GM19468 (cell line): ENCODE results near the gene ALDH3B1.

Source experiments
- ATAC-seq: cut with Tn5 transposase; IDR thresholded peaks from one replicate; pipeline ENCODE4 v1.9.1; 2021; ENCODE audit warnings: mild to moderate bottlenecking, moderate library complexity, moderate number of reproducible peaks; ENCODE audit not compliant: unreplicated experiment; ENCODE audit errors: extremely low read depth

The ALDH3B1 gene

DNA sequence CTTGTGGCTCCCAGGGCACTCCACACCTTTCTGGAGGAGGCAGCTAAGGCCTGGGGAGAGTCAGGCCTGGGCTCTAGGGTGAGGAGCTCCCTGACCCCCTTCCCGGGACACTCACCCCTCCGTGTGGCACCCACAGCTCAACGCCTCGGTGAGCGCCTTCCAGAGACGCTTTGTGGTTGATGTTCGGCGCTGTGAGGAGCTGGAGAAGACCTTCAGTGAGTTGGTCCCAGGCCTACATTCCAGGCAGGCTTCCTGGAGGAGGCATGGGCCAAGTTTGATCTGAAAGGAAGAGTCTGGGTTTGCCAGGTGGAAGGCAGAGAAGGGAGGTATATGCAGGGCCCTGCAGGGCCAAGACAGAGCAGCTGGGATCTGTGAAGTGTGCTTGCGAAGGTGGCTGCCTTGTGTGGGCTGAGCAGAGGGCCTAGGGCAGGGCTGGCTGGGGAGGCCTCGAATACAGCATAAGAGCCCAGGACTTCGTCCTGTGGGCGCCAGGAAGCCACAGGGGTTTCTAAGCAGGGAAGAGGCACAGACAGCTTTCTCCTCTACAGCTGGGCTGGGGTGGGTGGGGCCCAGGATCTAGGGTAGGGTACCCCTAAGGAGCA is 31.6 kb downstream of the ALDH3B1 start:
- no peak for ATAC-seq

DNA sequence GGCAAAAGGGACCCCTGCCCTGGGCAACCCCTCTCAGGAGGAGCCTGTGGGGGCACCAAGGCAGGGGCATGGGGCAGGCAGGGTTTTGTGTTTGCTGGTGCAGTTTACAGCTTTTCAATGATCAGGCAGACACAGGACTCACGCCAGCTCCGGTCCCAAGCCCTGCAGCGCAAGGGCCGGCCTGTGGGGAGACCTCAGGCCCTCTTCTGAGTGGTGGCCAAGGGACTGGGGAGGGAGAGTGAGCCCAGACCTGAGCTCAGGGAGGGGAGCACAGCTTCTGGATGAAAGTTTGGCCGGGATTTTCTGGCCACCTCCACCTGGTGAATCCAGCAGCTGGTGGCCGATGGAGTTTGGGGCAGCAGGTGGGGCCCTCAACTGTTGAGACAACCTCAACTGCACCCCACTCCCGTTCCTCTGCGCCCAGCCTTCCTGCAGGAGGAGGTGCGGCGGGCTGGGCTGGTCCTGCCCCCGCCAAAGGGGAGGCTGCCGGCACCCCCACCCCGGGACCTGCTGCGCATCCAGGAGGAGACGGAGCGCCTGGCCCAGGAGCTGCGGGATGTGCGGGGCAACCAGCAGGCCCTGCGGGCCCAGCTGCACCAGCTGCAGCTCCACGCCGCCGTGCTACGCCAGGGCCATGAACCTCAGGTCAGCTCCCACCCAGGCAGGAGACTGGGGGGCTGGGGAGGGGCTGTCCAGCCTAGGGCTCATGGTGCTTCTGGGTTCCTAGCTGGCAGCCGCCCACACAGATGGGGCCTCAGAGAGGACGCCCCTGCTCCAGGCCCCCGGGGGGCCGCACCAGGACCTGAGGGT is 32.3 kb downstream of the ALDH3B1 start:
- ATAC-seq: no peak

DNA sequence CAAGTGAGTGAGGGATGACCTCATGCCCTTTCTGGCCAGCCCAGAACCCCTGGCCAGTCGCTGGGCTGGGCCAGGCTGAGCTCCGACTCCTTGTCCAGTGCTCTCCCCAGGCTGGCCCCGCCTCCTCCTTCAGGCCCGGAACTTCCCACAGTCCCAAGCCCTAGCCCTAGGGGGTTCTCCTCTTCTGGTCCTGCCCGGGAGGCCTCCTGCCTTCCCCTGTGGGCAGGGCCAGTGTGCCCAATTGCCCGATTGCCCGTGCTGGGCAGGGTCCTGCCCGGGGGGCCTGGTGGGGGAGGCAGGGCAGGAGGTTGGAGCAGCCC is 32.9 kb downstream of the ALDH3B1 start:
- ATAC-seq: no peak

DNA sequence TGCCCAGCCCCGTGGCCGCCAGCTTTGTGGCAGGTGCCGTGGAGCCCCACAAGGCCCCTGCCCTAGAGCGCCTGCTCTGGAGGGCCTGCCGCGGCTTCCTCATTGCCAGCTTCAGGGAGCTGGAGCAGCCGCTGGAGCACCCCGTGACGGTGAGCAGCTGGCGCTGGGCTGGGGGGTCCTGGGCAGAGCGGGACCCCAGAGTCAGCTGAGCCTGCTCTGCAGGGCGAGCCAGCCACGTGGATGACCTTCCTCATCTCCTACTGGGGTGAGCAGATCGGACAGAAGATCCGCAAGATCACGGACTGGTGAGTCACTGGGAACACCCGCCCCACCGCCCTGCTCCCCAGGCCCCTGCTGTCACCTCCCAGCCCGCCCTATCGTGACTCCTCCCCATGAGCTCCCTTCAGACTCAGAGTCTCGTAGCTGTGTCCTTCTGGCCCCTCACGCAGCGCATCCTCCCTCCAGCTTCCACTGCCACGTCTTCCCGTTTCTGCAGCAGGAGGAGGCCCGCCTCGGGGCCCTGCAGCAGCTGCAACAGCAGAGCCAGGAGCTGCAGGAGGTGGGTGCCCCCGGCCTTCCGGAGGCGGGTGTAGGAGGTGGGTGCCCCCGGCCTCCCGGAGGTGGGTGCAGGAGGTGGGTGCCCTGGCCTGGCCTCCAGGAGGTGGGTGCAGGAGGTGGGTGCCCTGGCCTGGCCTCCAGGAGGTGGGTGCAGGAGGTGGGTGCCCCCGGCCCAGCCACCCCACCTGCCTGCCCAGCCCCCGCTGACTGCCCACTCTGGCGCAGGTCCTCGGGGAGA is 33.4 kb downstream of the ALDH3B1 start:
- no peak for ATAC-seq

DNA sequence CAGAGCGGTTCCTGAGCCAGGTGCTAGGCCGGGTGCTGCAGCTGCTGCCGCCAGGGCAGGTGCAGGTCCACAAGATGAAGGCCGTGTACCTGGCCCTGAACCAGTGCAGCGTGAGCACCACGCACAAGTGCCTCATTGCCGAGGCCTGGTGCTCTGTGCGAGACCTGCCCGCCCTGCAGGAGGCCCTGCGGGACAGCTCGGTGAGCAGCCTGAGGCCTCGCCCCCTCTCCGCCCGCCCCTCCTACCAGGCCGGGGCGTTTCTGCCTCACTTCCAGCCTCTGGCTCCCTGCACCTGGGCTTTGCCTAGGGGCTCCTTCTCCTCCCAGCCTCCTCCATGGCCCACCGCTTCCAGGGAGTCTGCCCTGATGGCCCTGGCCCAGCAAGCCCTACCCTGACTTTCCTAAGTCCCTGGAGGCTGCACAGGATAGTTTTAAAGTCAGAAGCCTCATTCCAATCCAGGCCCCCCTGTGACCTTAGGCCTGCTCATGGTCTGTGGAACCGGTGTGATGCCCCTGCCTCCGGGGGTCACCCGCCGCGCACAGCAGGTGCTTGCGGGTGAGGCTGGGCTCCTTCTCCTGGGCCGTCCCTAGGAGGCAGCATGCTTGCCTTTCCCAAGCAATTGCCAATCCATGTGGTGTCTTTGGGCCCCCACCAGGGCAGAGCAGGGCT is 34.2 kb downstream of the ALDH3B1 start:
- ATAC-seq: no peak

DNA sequence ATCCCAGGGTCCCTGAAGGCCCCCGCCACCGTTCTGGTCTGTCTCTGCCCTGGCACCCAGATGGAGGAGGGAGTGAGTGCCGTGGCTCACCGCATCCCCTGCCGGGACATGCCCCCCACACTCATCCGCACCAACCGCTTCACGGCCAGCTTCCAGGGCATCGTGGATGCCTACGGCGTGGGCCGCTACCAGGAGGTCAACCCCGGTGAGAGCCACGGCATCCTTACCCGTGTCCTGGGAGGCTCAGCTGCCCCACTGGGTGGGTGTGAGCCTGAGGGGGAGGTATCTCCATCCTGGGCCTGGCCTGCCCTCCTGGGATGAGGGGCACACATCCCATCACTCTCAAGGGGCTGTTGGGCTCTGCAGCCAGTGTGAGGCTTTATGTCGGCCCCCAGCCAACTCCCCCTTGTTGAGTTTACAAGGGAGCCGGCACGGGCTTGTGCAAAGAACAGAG is 34.8 kb downstream of the ALDH3B1 start:
- ATAC-seq: no peak

DNA sequence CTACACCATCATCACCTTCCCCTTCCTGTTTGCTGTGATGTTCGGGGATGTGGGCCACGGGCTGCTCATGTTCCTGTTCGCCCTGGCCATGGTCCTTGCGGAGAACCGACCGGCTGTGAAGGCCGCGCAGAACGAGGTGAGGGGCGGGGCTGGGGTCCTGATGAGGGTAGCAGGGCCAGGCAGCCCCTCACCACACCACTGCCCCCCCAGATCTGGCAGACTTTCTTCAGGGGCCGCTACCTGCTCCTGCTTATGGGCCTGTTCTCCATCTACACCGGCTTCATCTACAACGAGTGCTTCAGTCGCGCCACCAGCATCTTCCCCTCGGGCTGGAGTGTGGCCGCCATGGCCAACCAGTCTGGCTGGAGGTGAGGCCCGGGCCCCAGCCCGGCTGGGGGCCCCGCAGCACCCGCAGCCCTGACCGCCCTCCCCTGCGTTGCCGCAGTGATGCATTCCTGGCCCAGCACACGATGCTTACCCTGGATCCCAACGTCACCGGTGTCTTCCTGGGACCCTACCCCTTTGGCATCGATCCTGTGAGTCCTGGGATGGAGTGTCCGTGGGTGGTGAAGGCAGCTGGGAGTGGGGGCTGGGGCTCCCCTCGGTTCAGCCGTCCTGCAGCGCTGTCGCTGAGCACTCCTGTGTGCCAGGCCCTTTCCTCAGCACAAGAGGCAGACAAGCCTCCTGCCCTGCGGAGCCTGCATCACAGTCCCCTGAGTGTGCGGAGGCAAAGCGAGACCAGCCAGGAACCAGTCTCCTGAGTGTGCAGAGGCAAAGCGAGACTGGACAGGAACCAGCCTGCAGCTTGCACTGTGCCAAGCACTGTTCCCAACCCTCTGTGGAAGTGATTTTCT is 37.5 kb downstream of the ALDH3B1 start:
- no peak for ATAC-seq

DNA sequence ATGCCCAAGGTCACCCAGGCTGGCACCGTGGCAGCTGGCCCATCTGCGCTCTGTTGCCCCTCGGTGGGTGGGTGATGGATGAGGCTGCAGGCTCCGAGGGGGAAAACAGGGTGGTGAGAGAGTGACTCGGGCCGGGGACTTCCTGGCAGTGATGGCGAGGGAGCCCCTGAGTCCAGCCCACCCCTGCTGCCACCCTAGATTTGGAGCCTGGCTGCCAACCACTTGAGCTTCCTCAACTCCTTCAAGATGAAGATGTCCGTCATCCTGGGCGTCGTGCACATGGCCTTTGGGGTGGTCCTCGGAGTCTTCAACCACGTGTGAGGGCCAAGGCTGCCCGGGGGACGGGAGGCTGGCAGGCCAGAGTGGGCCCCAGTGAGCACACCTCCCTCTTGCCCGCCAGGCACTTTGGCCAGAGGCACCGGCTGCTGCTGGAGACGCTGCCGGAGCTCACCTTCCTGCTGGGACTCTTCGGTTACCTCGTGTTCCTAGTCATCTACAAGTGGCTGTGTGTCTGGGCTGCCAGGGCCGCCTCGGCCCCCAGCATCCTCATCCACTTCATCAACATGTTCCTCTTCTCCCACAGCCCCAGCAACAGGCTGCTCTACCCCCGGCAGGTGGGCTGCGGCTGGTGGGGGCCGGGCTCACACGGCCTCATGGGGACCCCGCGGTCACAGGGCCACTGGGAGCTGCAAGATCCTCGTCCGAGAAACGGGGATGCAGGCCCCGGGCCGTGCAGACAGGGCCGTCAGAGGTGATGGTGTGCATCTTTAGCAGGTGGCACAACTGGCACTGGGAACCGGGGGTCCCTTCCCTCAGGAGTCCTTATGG is 38.8 kb downstream of the ALDH3B1 start:
- ATAC-seq: no peak

DNA sequence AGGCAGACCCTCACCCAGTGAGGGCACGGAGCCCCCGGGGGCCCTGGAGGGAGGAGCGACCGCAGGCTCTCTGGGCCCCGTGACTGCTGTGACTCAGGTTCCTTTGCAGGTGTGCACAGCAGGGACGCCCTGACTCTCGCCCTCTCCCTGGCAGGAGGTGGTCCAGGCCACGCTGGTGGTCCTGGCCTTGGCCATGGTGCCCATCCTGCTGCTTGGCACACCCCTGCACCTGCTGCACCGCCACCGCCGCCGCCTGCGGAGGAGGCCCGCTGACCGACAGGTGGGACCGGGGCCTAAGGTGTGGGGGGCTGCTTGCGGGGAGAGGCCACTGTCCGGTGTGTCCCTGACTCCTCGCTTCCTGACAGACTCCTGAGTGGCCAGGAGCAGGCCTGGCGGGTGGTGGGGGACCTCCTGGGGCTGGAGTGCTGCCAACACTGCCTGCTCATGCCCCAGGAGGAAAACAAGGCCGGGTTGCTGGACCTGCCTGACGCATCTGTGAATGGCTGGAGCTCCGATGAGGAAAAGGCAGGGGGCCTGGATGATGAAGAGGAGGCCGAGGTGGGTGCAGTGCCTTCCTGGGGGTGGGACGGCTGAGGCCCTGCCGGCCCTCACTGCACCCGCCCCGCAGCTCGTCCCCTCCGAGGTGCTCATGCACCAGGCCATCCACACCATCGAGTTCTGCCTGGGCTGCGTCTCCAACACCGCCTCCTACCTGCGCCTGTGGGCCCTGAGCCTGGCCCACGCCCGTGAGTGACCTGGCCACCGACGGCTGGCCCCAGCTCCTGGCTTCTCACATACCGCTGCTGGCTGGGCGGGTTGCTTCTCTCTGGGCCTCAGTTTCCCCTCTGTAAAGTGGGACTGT is 39.6 kb downstream of the ALDH3B1 start:
- ATAC-seq: no peak

DNA sequence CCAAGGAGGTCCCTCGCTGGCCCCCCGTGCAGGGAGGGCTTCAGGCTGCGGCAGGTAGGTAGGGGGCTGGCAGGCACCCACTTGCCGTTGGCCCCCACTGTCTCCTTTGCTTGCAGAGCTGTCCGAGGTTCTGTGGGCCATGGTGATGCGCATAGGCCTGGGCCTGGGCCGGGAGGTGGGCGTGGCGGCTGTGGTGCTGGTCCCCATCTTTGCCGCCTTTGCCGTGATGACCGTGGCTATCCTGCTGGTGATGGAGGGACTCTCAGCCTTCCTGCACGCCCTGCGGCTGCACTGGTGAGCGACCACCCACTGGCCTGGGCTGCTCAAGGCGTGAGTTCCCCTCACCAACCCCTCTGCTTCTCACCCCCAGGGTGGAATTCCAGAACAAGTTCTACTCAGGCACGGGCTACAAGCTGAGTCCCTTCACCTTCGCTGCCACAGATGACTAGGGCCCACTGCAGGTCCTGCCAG is 40.3 kb downstream of the ALDH3B1 start:
- no peak for ATAC-seq

DNA sequence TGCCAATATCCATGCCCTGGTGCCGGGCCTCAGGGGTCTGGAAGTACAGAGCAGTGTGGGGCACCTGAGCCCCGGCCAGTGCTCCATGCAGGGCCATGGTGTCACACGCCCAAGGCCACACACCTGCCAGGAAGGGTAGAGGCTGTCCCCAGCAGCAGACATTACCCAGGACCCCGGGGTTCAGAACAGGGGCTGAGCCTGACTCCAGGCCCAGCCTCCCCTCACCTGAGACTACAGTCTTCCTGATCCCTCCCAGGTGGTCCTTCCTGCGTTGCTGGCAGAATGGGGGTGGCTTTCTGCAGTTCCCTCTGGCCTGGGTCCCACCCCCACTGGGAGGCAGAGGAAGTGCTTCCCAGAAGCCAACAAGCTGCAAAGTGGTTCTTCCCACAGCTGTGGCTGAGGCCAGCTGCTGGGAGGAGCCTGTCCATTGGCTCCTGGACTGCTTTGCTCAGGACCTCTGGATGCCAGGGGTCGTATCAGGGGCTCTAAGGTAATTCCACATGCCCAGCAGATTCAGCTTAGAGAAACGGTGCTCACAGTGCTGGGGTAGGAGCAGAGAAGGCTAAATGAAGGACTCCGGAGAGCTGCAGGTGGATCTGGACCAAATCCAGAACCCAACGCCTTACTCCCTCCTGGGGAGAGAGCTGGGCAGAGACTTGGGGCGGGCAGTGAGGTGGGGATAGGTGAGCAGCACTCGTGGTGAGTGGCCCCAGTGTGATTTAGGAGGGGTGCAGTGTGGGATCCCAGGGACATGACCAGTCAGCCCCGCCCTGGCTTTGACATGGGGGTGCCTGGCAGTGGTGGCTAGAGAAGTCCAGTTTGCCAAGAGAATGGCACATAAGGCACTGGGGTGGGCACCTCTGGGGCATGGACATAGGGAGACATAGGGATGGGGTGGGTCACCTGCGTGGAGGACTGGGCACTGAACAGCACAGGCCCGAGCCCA is 41.3 kb downstream of the ALDH3B1 start:
- no peak for ATAC-seq

DNA sequence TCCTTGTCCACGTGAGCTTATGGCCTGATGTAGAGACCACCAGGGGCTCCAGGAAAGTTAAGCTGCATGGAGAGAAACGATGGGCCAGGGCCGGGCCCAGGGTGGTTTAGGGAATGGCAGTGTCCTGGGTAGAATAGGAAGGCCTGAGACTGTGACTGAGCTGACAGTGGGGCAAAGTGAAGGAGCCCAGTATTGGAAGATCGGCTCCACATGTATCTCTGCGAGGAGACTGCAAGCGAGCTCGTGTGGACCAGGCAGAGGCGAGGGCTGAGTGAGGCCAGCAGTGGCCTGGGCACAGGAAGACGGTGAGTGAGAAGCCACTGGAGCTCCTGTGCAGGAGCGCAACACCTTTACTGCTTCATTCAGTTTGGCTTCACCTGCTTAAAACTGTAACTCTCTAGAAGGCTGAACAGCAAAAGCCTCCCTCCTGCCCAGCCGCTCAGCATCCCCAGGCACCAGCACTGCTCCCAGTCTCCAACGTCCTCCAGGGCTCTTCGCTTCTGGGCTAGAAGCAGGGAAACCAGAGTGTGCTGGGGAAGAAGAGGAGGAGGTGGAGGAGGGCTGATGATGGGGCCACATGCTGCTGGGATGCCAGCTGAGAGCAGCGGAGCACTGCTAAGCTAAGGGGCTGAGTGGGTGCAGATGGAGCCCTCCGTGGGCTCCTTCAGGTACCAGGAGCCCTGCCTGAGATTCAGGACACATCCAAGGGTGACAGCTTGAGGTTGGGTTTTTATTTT is 42.2 kb downstream of the ALDH3B1 start:
- ATAC-seq: no peak

DNA sequence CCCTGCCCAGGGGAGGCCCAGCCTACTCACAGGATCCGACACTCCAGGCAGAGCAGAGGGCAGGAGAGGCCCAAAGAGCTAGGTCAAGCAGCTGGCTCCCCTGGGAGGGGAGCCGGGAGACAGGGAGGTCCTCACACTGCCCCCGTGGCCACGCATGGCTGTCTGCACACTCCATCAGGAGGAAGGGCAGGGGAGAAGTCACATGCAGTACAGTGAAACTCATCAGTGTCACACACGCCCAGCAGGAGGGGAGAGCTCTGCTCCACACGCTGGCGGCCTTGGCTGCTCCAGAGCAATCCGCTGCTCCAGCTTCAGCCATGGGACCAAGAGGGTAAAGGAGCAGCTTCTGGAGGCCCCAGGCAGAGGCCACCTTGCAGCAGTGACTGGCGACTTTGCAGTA is 43.0 kb downstream of the ALDH3B1 start:
- no peak for ATAC-seq

DNA sequence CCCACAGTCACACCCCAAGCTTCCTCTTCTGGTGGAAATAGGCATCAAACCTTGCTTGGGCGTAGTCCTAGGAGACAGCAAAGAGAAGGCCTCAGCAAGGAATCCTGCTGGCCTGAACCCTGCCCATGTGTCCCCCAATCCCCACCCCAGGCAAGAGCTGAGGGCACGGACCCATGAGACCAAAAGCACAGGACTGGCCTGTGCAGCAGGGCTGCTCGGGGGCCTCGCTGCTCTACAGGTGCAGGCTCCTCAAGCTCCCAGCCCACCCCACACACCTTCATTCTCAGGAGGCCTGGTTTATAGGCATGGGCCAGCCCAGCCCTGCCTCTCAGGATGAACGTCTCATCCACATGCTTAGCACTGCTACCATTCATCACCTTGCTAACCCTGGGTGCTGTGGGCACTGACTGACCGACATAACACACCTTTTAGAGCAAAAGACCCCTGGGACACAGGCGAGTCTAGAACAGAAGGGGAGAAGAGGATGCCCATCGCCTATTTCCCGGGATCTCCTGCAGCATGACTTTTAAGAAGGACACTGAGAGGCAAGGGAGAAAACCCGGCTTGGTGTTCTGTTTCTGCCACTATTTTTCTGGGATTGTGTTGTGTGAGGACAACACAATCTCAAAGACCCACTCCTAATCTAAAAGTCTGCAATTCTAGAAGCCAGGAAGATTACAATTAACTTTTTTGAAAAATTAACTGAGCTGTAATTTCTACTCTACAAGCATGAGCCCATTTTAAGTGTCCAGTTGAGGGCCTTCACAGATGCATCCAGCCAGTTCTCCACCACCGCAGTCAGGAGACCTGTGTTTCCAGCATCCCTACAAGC is 44.1 kb downstream of the ALDH3B1 start:
- no peak for ATAC-seq
